Kidney (tissue), 14 donors: ENCODE data around the gene ZNF12. TPM values are rescaled to one million over a fixed set of nuclear protein-coding genes. Genes with fewer than 3 reads are reported as not detected.
"Not testable (repeated sequence)": the region's sequence is repeated elsewhere in the genome, so short reads cannot be mapped to it uniquely, and the experiment has no call there.

Experiments used
- DNase-seq, 5 donors: peaks; one replicate each; pipeline ENCODE4 v3.0.0-alpha.2; 2013 to 2020
- FAIRE-seq: peaks from 2 replicates; lab custom pipeline; 2012; peaks lifted over from hg19 to GRCh38; lab: Jason Lieb, UNC
- H3K27ac ChIP-seq, 2 donors: one replicate each; pipeline ENCODE4 v1.7.0; 2013; ENCODE audit warnings: low read depth in 2 of 2, low read length in 2 of 2, inconsistent platforms in 1 of 2
- H3K27me3 ChIP-seq: one replicate; pipeline ENCODE4 v1.7.1; 2013; ENCODE audit warnings: low read length, inconsistent platforms; ENCODE audit not compliant: control insufficient read depth, insufficient read depth
- H3K36me3 ChIP-seq, 3 donors: one replicate each; pipeline versions ENCODE4 v1.7.0 to v1.7.1; 2013; ENCODE audit warnings: low read length in 3 of 3, control low read depth in 1 of 3, inconsistent platforms in 1 of 3; ENCODE audit not compliant: insufficient read depth in 3 of 3, control insufficient read depth in 2 of 3
- H3K4me1 ChIP-seq, 3 donors: one replicate each; pipeline versions ENCODE4 v1.7.0 to v1.7.1; 2013; ENCODE audit warnings: low read length in 3 of 3, inconsistent platforms in 1 of 3, low read depth in 1 of 3; ENCODE audit not compliant: control insufficient read depth in 2 of 3, insufficient read depth in 2 of 3
- H3K4me3 ChIP-seq, 3 donors: one replicate each; pipeline versions ENCODE4 v1.7.0 to v1.8.1; 2013; ENCODE audit warnings: low read length in 3 of 3, control low read depth in 1 of 3, inconsistent platforms in 1 of 3
- H3K9ac ChIP-seq, 3 donors: one replicate each; pipeline versions ENCODE4 v1.7.0 to v1.7.1; 2013; ENCODE audit warnings: low read length in 3 of 3, control low read depth in 1 of 3, inconsistent platforms in 1 of 3
- H3K9me3 ChIP-seq, 3 donors: one replicate each; pipeline versions ENCODE4 v1.7.0 to v1.7.1; 2013; ENCODE audit warnings: low read length in 3 of 3, control low read depth in 1 of 3, inconsistent platforms in 1 of 3; ENCODE audit not compliant: control insufficient read depth in 2 of 3, insufficient read depth in 1 of 3
- CTCF ChIP-seq: IDR thresholded peaks from 3 replicates; pipeline ENCODE4 v1.5.1; 2012; ENCODE audit warnings: mild to moderate bottlenecking, moderate library complexity, borderline replicate concordance; ENCODE audit not compliant: insufficient read depth; ENCODE audit errors: extremely low read depth
- intact Hi-C: fragments of 100-400 bp; cut with DNase I; formaldehyde crosslinking; loops from one replicate; pipeline ENCODE4 v1.11.1; 2022
- polyA plus RNA-seq: library from polyadenylated mRNA; stranded (reverse); fragments of 350-450 nt; fragmentation: Illumina TruSeq; extraction: RNeasy Lipid Tissue Mini Kit (QIAGEN cat#74804); gene quantifications from one replicate; pipeline ENCODE4 v1.2.3, GENCODE V29; 2014; ENCODE audit warnings: low read depth, low replicate concordance; ENCODE audit not compliant: insufficient read depth
- total RNA-seq: library from RNA; stranded (reverse); fragmentation: NEBNext Ultra II Directional; extraction: Animal tissue kit (Norgen Biotek cat#: 25700); gene quantifications from one replicate; pipeline ENCODE4 v1.2.1, GENCODE V29; 2021
- donor health status: control.
- donor health status: control.
- donor health status: control.
- donor health status: control.
- donor health status: control.
- donor health status: DM: yes; HTN: yes; CAD: no.
- donor health status: Normal renal cell carcinoma (clear cell type).

Gene ZNF12
- total and polyA plus RNA-seq, 2 donors from 2014 or later: 9.9 to 31.3 TPM

- DNase-seq (no peak), FAIRE-seq (no peak)
- no peak overlapping the region for H3K9ac ChIP-seq
- peaks cover 58 to 92% (median 75%) of the 10 kb centered on the region in 3 donors for H3K36me3 ChIP-seq
- intact Hi-C loops: no loop called here
- no peaks in the 10 kb centered on the region for H3K4me1 ChIP-seq
- peaks cover 44 to 97% (median 69%) of the 10 kb centered on the region in 3 donors for H3K9me3 ChIP-seq
- TF ChIP-seq CTCF: no peak
- peak overlapping the region in 2 of 3 donors; percentile 1 to 26 for H3K4me3 ChIP-seq
- no peaks in the 10 kb centered on the region for H3K27me3 ChIP-seq
- H3K27ac ChIP-seq: no peak overlapping the region
These were observed 15.6 kb downstream of the ZNF12 start for GRCh38 chr7:6691103-6691502.

GRCh38 chr7:6680146-6680545 is 26.6 kb downstream of the ZNF12 start:
- H3K36me3 ChIP-seq: no peaks in the 10 kb centered on the region
- no peak overlapping the region for H3K4me3 ChIP-seq
- TF ChIP-seq CTCF: no peak
- DNase-seq: no peak
- peaks cover 3 to 87% (median 35%) of the 10 kb centered on the region in 3 donors for H3K9me3 ChIP-seq
- FAIRE-seq: no peak
- H3K27ac ChIP-seq: no peak overlapping the region
- H3K9ac ChIP-seq: no peak overlapping the region
- no peaks in the 10 kb centered on the region for H3K27me3 ChIP-seq
- intact Hi-C loops: no loop called here
- H3K4me1 ChIP-seq: no peaks in the 10 kb centered on the region

GRCh38 chr7:6675807-6676405 is 30.8 kb downstream of the ZNF12 start:
- Histone ChIP-seq H3K9me3 (peaks cover 3 to 69% (median 35%) of the 10 kb centered on the region in 3 donors), H3K27me3 (no peaks in the 10 kb centered on the region), H3K9ac (no peak overlapping the region), H3K36me3 (no peaks in the 10 kb centered on the region), H3K4me1 (no peaks in the 10 kb centered on the region), H3K27ac (no peak overlapping the region), H3K4me3 (no peak overlapping the region)
- DNase-seq: no peak
- no peak for TF ChIP-seq CTCF
- no peak for FAIRE-seq
- intact Hi-C loops: no loop called here

GRCh38 chr7:6670851-6671250 is 35.9 kb downstream of the ZNF12 start:
- H3K4me3 ChIP-seq, H3K4me1 ChIP-seq, FAIRE-seq, H3K27ac ChIP-seq, H3K9ac ChIP-seq, intact Hi-C loops, H3K27me3 ChIP-seq, DNase-seq, H3K36me3 ChIP-seq: not testable (repeated sequence)
- H3K9me3 ChIP-seq: peaks cover 0 to 26% (median 18%) of the 10 kb centered on the region in 3 donors
